Stimulated activated CD8-positive, alpha-beta memory T cell treated with anti-CD3 and anti-CD28 coated beads, Interleukin-7, amount 100 ng/mL, for 48 hours (primary cell): ENCODE data around the gene AHNAK.
A peak's percentile ranks its signal among the peaks of the same experiment; 100 is the strongest.
"Not testable (repeated sequence)": the region's sequence is repeated elsewhere in the genome, so short reads cannot be mapped to it uniquely, and the experiment has no call there.

Experiments
- DNase-seq, 2 donors: peaks; one replicate each; pipeline ENCODE4 v3.0.0-alpha.2; 2020; ENCODE audit warnings: low read depth in 1 of 2; ENCODE audit errors: extremely low read depth in 1 of 2

The AHNAK gene

GRCh38 chr11:62394825-62395538, 151.6 kb downstream of the AHNAK start:
- DNase-seq: peak in 1 of 2 donors; percentile 34

GRCh38 chr11:62393735-62394134, 152.9 kb downstream of the AHNAK start:
- no peak for DNase-seq

GRCh38 chr11:62393061-62393611, 153.5 kb downstream of the AHNAK start:
- no peak for DNase-seq

GRCh38 chr11:62392506-62392905, 154.1 kb downstream of the AHNAK start:
- DNase-seq: no peak

GRCh38 chr11:62391642-62392425, 154.8 kb downstream of the AHNAK start:
- no peak for DNase-seq

- DNase-seq: no peak
Observed at GRCh38 chr11:62390722-62391121, 155.9 kb downstream of the AHNAK start.

- no peak for DNase-seq
Observed at GRCh38 chr11:62390237-62390636, 156.4 kb downstream of the AHNAK start.

GRCh38 chr11:62388999-62389398, 157.6 kb downstream of the AHNAK start:
- DNase-seq: no peak

- no peak for DNase-seq
Observed at GRCh38 chr11:62387381-62387780, 159.2 kb downstream of the AHNAK start.

GRCh38 chr11:62386083-62386482, 160.5 kb downstream of the AHNAK start:
- DNase-seq: not testable (repeated sequence)

GRCh38 chr11:62383822-62384221, 162.8 kb downstream of the AHNAK start:
- DNase-seq: no peak
